Measurements from ENCODE around the gene PHC3. TPM values are rescaled to one million over a fixed set of nuclear protein-coding genes. Genes with fewer than 3 reads are reported as not detected.

PHC3 gene
- total and polyA plus RNA-seq, 2 donors from 2014 or later = 3.6 to 85.6 TPM

- intact Hi-C loops (cut with DNase I) = no loop called here
These were observed 85.2 kb downstream of the PHC3 start for GRCh38 chr3:170096342-170096741.

GRCh38 chr3:170095771-170096170, 85.8 kb downstream of the PHC3 start:
- no peak overlapping the region for H3K27ac ChIP-seq (ENCODE audit: low read depth in 2 of 2, low read length in 2 of 2)
- DNase-seq (no peak), FAIRE-seq (no peak)
- no peak for TF ChIP-seq CTCF (IDR thresholded peaks at IDR 0.05; ENCODE audit: borderline replicate concordance, extremely low read depth, insufficient read depth)
- H3K4me1 ChIP-seq (ENCODE audit: control insufficient read depth in 2 of 3, insufficient read depth in 2 of 3, low read depth in 1 of 3, low read length in 3 of 3) = peaks cover 0 to 5% (median 0%) of the 10 kb centered on the region in 3 donors
- no peaks in the 10 kb centered on the region for H3K27me3 ChIP-seq (ENCODE audit: control insufficient read depth, insufficient read depth, low read length)
- intact Hi-C loops (cut with DNase I) = no loop called here
- no peak overlapping the region for H3K4me3 ChIP-seq (ENCODE audit: low read length in 3 of 3)
- no peaks in the 10 kb centered on the region for H3K9me3 ChIP-seq (ENCODE audit: control insufficient read depth in 2 of 3, insufficient read depth in 1 of 3, low read length in 3 of 3)
- H3K9ac ChIP-seq (ENCODE audit: low read length in 3 of 3) = no peak overlapping the region
- H3K36me3 ChIP-seq (ENCODE audit: control insufficient read depth in 2 of 3, insufficient read depth in 3 of 3, low read length in 3 of 3) = peaks cover 3 to 52% (median 22%) of the 10 kb centered on the region in 3 donors

More at GRCh38 chr3:170096342-170096741, 85.2 kb downstream of the PHC3 start:
- no peak for TF ChIP-seq CTCF (IDR thresholded peaks at IDR 0.05; ENCODE audit: borderline replicate concordance, extremely low read depth, insufficient read depth)
- Histone ChIP-seq H3K27ac (ENCODE audit: low read depth in 2 of 2, low read length in 2 of 2) (no peak overlapping the region), H3K36me3 (ENCODE audit: control insufficient read depth in 2 of 3, insufficient read depth in 3 of 3, low read length in 3 of 3) (peaks cover 7 to 52% (median 22%) of the 10 kb centered on the region in 3 donors), H3K4me1 (ENCODE audit: control insufficient read depth in 2 of 3, insufficient read depth in 2 of 3, low read depth in 1 of 3, low read length in 3 of 3) (no peaks in the 10 kb centered on the region), H3K9me3 (ENCODE audit: control insufficient read depth in 2 of 3, insufficient read depth in 1 of 3, low read length in 3 of 3) (no peaks in the 10 kb centered on the region), H3K4me3 (ENCODE audit: low read length in 3 of 3) (no peak overlapping the region), H3K9ac (ENCODE audit: low read length in 3 of 3) (no peak overlapping the region), H3K27me3 (ENCODE audit: control insufficient read depth, insufficient read depth, low read length) (no peaks in the 10 kb centered on the region)
- FAIRE-seq = no peak
- DNase-seq = no peak

- H3K36me3 ChIP-seq (ENCODE audit: control insufficient read depth in 2 of 3, insufficient read depth in 3 of 3, low read length in 3 of 3) = peaks cover 3 to 42% (median 22%) of the 10 kb centered on the region in 3 donors
These were observed 88.6 kb downstream of the PHC3 start for GRCh38 chr3:170092907-170093306.

More at GRCh38 chr3:170092907-170093306, 88.6 kb downstream of the PHC3 start:
- H3K9ac ChIP-seq (ENCODE audit: low read length in 3 of 3) = no peak overlapping the region
- FAIRE-seq (no peak), DNase-seq (no peak)
- no peaks in the 10 kb centered on the region for H3K27me3 ChIP-seq (ENCODE audit: control insufficient read depth, insufficient read depth, low read length)
- H3K9me3 ChIP-seq (ENCODE audit: control insufficient read depth in 2 of 3, insufficient read depth in 1 of 3, low read length in 3 of 3) = no peaks in the 10 kb centered on the region
- H3K4me1 ChIP-seq (ENCODE audit: control insufficient read depth in 2 of 3, insufficient read depth in 2 of 3, low read depth in 1 of 3, low read length in 3 of 3) = peaks cover 0 to 11% (median 0%) of the 10 kb centered on the region in 3 donors
- H3K27ac ChIP-seq (ENCODE audit: low read depth in 2 of 2, low read length in 2 of 2) = no peak overlapping the region
- TF ChIP-seq CTCF (IDR thresholded peaks at IDR 0.05; ENCODE audit: borderline replicate concordance, extremely low read depth, insufficient read depth) = no peak
- H3K4me3 ChIP-seq (ENCODE audit: low read length in 3 of 3) = no peak overlapping the region
- intact Hi-C loops (cut with DNase I) = no loop called here

Data from kidney (tissue), 14 donors.